ENCODE data around the gene TEX38. TPM values are rescaled to one million over a fixed set of nuclear protein-coding genes. Genes with fewer than 3 reads are reported as not detected.

Gene TEX38
- total RNA-seq, 1 experiment from 2014 or later, result not detected

DNA sequence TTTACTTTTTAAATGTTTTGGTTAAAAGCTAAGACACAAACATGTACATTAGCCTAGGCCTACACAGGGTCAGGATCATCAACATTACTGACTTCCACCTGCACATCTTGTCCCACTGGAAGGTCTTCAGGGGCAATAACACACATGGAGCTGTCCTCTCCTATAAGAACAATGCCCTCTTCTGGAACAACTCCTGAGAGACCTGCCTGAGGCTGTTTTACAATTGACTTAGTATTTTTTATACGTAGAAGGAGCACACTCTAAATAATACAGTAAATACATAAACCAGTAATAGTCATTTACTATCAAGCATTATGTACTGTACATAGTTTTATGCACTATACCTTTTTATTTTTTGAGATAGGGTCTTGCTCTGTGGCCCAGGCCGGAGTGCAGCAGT, 40.9 kb upstream of the TEX38 start:
- DNase-seq, result no peak
- Mint-ChIP-seq H3K4me3 (ENCODE audit: low read depth, unreplicated experiment) (no peak overlapping the region), H3K27ac (ENCODE audit: unreplicated experiment) (no peak overlapping the region), H3K9me3 (ENCODE audit: low read depth, unreplicated experiment) (no peaks in the 10 kb centered on the region), H3K36me3 (ENCODE audit: insufficient read depth, unreplicated experiment) (peaks cover 4% of the 10 kb centered on the region), H3K4me1 (ENCODE audit: low read depth, unreplicated experiment) (no peaks in the 10 kb centered on the region), H3K27me3 (ENCODE audit: unreplicated experiment) (no peaks in the 10 kb centered on the region)
- no TSS peak for BruUV-seq (replicated peaks)
- CTCF ChIA-PET, result no interaction called here
- intact Hi-C loops (cut with micrococcal nuclease; ENCODE audit: unreplicated experiment), result no loop called here
- no peak for TF ChIP-seq CTCF (IDR thresholded peaks at IDR 0.05; ENCODE audit: unreplicated experiment)

DNA sequence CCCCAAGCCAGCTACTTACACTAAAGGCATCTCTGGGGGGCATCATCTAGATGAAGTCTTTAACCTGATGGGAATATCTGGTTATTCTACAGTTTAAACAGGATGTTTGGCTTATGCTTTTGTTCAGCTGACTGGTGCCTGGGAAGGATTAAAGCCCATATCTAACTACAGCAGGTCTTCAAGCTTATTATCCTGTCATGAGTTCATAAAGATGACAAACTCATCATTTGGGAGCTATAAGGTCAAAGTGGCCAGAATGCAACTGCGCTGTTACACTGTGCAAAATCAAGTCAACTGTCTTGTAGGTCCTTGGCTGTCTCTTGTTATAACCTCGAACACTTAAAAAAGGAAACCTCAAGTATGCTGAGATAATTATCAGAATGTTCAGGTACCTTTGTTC, 36.4 kb upstream of the TEX38 start:
- intact Hi-C loops (cut with micrococcal nuclease; ENCODE audit: unreplicated experiment), result no loop called here
- no peak for DNase-seq
- Mint-ChIP-seq H3K4me1 (ENCODE audit: low read depth, unreplicated experiment) (peaks cover 13% of the 10 kb centered on the region), H3K36me3 (ENCODE audit: insufficient read depth, unreplicated experiment) (peaks cover 4% of the 10 kb centered on the region), H3K27me3 (ENCODE audit: unreplicated experiment) (no peaks in the 10 kb centered on the region), H3K9me3 (ENCODE audit: low read depth, unreplicated experiment) (no peaks in the 10 kb centered on the region), H3K27ac (ENCODE audit: unreplicated experiment) (no peak overlapping the region), H3K4me3 (ENCODE audit: low read depth, unreplicated experiment) (no peak overlapping the region)
- CTCF ChIA-PET, result interaction anchor here (0.6 to 1.6 kb wide), 2 partner anchors 19 to 69 kb away, joined by 3 to 5 read pairs; no protein-coding TSS in a partner anchor
- TF ChIP-seq CTCF (IDR thresholded peaks at IDR 0.05; ENCODE audit: unreplicated experiment), result no peak
- TSS peak; percentile 64 for BruUV-seq (replicated peaks)

DNA sequence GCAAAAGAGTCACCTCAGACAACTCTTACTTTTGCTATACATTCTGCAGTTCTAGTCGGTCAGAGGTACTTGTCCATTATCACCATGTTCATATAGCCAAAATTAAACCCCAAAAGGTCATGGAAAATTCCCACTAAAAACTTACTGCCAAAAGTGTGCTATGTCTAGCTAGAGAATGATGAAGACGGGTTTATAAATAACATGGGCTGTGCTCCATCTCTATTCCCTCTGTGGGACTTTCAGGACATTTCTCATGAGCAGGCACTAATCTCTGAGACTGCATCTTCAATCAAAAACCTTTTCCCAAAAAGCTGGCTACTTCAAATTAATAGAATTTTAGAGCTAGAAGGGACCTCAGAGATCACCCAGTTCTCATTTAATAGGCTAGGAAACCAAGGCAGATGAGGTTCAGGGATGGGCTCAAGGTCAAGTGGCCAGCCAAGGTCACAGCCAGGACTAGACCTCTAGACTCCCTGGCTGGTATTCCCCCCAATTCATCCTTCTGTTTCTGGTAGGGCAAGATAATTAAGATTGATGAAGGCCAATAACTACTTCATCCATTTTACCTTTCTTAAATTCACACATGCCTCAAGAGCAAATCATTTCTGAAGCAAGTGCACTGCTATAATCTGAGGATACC, 34.1 kb upstream of the TEX38 start:
- H3K36me3 Mint-ChIP-seq (ENCODE audit: insufficient read depth, unreplicated experiment), result peaks cover 4% of the 10 kb centered on the region
- DNase-seq, result no peak
- H3K4me1 Mint-ChIP-seq (ENCODE audit: low read depth, unreplicated experiment), result peaks cover 13% of the 10 kb centered on the region
- H3K27ac Mint-ChIP-seq (ENCODE audit: unreplicated experiment), result no peak overlapping the region
- no peak overlapping the region for H3K4me3 Mint-ChIP-seq (ENCODE audit: low read depth, unreplicated experiment)
- CTCF ChIA-PET, result no interaction called here
- no peaks in the 10 kb centered on the region for H3K27me3 Mint-ChIP-seq (ENCODE audit: unreplicated experiment)
- H3K9me3 Mint-ChIP-seq (ENCODE audit: low read depth, unreplicated experiment), result no peaks in the 10 kb centered on the region
- TF ChIP-seq CTCF (IDR thresholded peaks at IDR 0.05; ENCODE audit: unreplicated experiment), result no peak
- no TSS peak for BruUV-seq (replicated peaks)
- intact Hi-C loops (cut with micrococcal nuclease; ENCODE audit: unreplicated experiment), result no loop called here

GRCh38 chr1:46638921-46639320, 32.7 kb upstream of the TEX38 start:
- Mint-ChIP-seq H3K4me1 (ENCODE audit: low read depth, unreplicated experiment) (peaks cover 22% of the 10 kb centered on the region), H3K27me3 (ENCODE audit: unreplicated experiment) (no peaks in the 10 kb centered on the region), H3K27ac (ENCODE audit: unreplicated experiment) (no peak overlapping the region), H3K9me3 (ENCODE audit: low read depth, unreplicated experiment) (no peaks in the 10 kb centered on the region), H3K4me3 (ENCODE audit: low read depth, unreplicated experiment) (no peak overlapping the region), H3K36me3 (ENCODE audit: insufficient read depth, unreplicated experiment) (peaks cover 4% of the 10 kb centered on the region)
- no peak for DNase-seq
- CTCF ChIA-PET, result no interaction called here
- TF ChIP-seq CTCF (IDR thresholded peaks at IDR 0.05; ENCODE audit: unreplicated experiment), result no peak
- BruUV-seq (replicated peaks), result no TSS peak
- intact Hi-C loops (cut with micrococcal nuclease; ENCODE audit: unreplicated experiment), result no loop called here
